MM.1S (cell line): Measurements from ENCODE around the gene OR10H5.
"Not testable (repeated sequence)": the region's sequence is repeated elsewhere in the genome, so short reads cannot be mapped to it uniquely, and the experiment has no call there.

Experiments
- DNase-seq: peaks from one replicate; pipeline ENCODE4 v3.0.0-alpha.2; 2015
- H2AFZ ChIP-seq: fragments of 300-600 bp; sonication (generic); 2 replicates; pipeline ENCODE4 v1.6.0; 2016; ENCODE audit warnings: antibody characterized with exemption, low read length
- H3F3A ChIP-seq: fragments of 300-600 bp; sonication (generic); 2 replicates; pipeline ENCODE4 v1.6.1; 2016; ENCODE audit warnings: mild to moderate bottlenecking, antibody characterized with exemption, low read length, moderate library complexity, mixed read lengths; ENCODE audit not compliant: insufficient read depth
- H3K27ac ChIP-seq: fragments of 300-600 bp; sonication (generic); 2 replicates; pipeline ENCODE4 v1.5.1; 2016; ENCODE audit warnings: mild to moderate bottlenecking, low read length
- H3K27me3 ChIP-seq: fragments of 300-600 bp; sonication (generic); replicated peaks from 2 replicates; pipeline ENCODE4 v1.6.0; 2016; ENCODE audit warnings: low read length; ENCODE audit not compliant: insufficient read depth
- H3K36me3 ChIP-seq: fragments of 300-600 bp; sonication (generic); replicated peaks from 2 replicates; pipeline ENCODE4 v1.6.1; 2016; ENCODE audit warnings: mild to moderate bottlenecking, low read length, mixed read lengths; ENCODE audit not compliant: insufficient read depth
- H3K4me1 ChIP-seq: fragments of 300-600 bp; sonication (generic); 2 replicates; pipeline ENCODE4 v1.6.1; 2016; ENCODE audit warnings: low read length, mixed read lengths
- H3K4me2 ChIP-seq: fragments of 300-600 bp; sonication (generic); 2 replicates; pipeline ENCODE4 v1.6.0; 2016; ENCODE audit warnings: low read depth, low read length
- H3K4me3 ChIP-seq: fragments of 300-600 bp; sonication (generic); 2 replicates; pipeline ENCODE4 v1.5.1; 2016; ENCODE audit warnings: low read length, mixed read lengths
- H3K79me2 ChIP-seq: fragments of 300-600 bp; sonication (generic); 2 replicates; pipeline ENCODE4 v1.6.1; 2016; ENCODE audit warnings: mixed run types, low read length, mixed read lengths
- H3K9ac ChIP-seq: fragments of 300-600 bp; sonication (generic); 2 replicates; pipeline ENCODE4 v1.6.1; 2016; ENCODE audit warnings: low read length, mixed read lengths
- H3K9me2 ChIP-seq: fragments of 300-600 bp; sonication (generic); replicated peaks from 2 replicates; pipeline ENCODE4 v1.6.1; 2016; ENCODE audit warnings: mild to moderate bottlenecking, low read length, mixed read lengths; ENCODE audit not compliant: insufficient read depth
- H3K9me3 ChIP-seq: fragments of 300-600 bp; sonication (generic); replicated peaks from 2 replicates; pipeline ENCODE4 v1.6.1; 2016; ENCODE audit warnings: mild to moderate bottlenecking, low read length, mixed read lengths; ENCODE audit not compliant: insufficient read depth
- H4K20me1 ChIP-seq: fragments of 300-600 bp; sonication (generic); 2 replicates; pipeline ENCODE4 v1.6.1; 2016; ENCODE audit warnings: mild to moderate bottlenecking, low read length, moderate library complexity, mixed read lengths; ENCODE audit not compliant: insufficient read depth
- EZH2 ChIP-seq: fragments of 300-600 bp; sonication (generic); optimal IDR thresholded peaks from 2 replicates; pipeline ENCODE3; 2017; ENCODE audit warnings: low read depth, mild to moderate bottlenecking, antibody characterized with exemption, low read length, mixed read lengths
- EZH2phosphoT487 ChIP-seq: fragments of 300-600 bp; sonication (generic); IDR thresholded peaks from 2 replicates; pipeline ENCODE4 v1.6.1; 2018; ENCODE audit warnings: antibody characterized with exemption, low read length
- TF ChIP-seq, protein P1 (sequence below): fragments of 300-600 bp; sonication (generic); IDR thresholded peaks from 2 replicates; pipeline ENCODE4 v1.5.1; 2016; ENCODE audit warnings: antibody characterized with exemption, low read length, mixed read lengths

OR10H5 gene

DNA sequence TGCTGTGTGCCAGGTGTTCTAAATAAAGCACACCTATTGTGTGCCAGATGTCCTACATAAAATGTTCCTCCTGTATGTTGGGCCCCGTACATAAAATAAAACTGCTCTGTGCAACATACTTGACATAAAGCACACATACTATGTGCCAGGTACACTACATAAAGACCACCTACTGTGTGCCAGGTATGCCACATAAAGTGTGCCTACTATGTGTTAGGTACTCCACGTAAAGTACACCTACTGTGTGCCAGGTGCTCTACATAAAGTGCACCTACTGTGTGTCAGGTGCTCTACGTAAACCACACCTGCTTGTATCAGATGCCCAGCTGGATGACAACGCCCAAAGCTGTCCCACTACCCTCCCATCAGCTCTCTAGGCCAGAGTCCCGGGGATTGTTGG, 5.8 kb upstream of the OR10H5 start:
- Histone ChIP-seq H3K9me2 (no peaks in the 10 kb centered on the region), H4K20me1 (no peaks in the 10 kb centered on the region), H3K4me2 (no peak overlapping the region), H3K4me3 (no peak overlapping the region), H3K79me2 (no peaks in the 10 kb centered on the region), H3F3A (no peaks in the 10 kb centered on the region), H3K27me3 (peaks cover 18% of the 10 kb centered on the region), H3K4me1 (no peaks in the 10 kb centered on the region), H3K9me3 (no peaks in the 10 kb centered on the region), H3K36me3 (no peaks in the 10 kb centered on the region), H3K27ac (no peak overlapping the region), H3K9ac (no peak overlapping the region), H2AFZ (no peak overlapping the region)
- no peak for DNase-seq
- TF ChIP-seq EZH2phosphoT487 (no peak), EZH2 (no peak)
- TF ChIP-seq, protein P1, sequence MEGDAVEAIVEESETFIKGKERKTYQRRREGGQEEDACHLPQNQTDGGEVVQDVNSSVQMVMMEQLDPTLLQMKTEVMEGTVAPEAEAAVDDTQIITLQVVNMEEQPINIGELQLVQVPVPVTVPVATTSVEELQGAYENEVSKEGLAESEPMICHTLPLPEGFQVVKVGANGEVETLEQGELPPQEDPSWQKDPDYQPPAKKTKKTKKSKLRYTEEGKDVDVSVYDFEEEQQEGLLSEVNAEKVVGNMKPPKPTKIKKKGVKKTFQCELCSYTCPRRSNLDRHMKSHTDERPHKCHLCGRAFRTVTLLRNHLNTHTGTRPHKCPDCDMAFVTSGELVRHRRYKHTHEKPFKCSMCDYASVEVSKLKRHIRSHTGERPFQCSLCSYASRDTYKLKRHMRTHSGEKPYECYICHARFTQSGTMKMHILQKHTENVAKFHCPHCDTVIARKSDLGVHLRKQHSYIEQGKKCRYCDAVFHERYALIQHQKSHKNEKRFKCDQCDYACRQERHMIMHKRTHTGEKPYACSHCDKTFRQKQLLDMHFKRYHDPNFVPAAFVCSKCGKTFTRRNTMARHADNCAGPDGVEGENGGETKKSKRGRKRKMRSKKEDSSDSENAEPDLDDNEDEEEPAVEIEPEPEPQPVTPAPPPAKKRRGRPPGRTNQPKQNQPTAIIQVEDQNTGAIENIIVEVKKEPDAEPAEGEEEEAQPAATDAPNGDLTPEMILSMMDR = no peak

DNA sequence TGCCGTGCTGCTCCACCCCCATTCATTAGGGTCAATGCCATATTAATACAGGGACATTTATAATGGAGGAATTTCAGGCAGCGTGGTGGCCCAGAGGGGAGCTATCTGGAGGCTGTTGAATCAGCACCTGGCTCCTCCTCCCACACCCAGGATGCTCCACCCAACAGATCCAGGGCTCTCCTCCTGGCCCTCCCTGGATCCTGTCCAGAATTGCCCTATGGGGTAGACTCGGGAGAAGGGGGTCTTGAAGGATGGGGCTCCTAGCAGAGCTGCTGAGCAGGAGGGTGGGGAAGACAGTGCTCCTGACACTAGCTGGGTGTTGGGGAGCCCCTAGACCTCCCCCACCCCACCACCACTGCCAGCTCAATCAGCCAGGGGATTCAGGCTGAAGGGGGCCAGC, 5.2 kb upstream of the OR10H5 start:
- H3K4me3 ChIP-seq = no peak overlapping the region
- H2AFZ ChIP-seq = no peak overlapping the region
- H3K27ac ChIP-seq = no peak overlapping the region
- H3K79me2 ChIP-seq = no peaks in the 10 kb centered on the region
- no peaks in the 10 kb centered on the region for H3K9me2 ChIP-seq
- no peak overlapping the region for H3K4me2 ChIP-seq
- no peaks in the 10 kb centered on the region for H3F3A ChIP-seq
- H3K27me3 ChIP-seq = peaks cover 23% of the 10 kb centered on the region
- H3K36me3 ChIP-seq = no peaks in the 10 kb centered on the region
- H3K9ac ChIP-seq = no peak overlapping the region
- TF ChIP-seq, protein P1 = no peak
- TF ChIP-seq EZH2 = no peak
- no peak for TF ChIP-seq EZH2phosphoT487
- no peaks in the 10 kb centered on the region for H4K20me1 ChIP-seq
- H3K9me3 ChIP-seq = no peaks in the 10 kb centered on the region
- no peak for DNase-seq
- no peaks in the 10 kb centered on the region for H3K4me1 ChIP-seq

DNA sequence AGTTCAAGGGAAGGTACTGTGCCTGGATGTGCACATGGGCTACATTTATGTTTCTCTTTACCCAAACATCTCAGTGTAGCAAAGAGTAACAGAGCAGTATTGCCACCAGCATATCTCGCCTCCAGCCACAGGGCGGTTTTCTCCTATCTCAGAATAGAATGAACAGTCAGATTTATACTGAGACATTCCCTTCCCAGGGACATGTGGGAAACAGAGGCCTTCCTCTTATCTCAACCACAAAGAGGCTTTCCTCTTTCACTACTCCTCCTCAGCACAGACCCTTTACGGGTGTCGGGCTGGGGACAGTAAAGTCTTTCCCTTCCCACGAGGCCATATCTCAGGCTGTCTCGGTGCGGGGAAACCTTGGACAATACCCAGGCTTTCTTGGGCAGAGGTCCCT, 4.6 kb upstream of the OR10H5 start:
- H3K79me2 ChIP-seq, H3K4me2 ChIP-seq, H2AFZ ChIP-seq, H3K4me3 ChIP-seq, DNase-seq, H3K36me3 ChIP-seq, H3F3A ChIP-seq, H3K4me1 ChIP-seq, H3K9ac ChIP-seq, H3K9me2 ChIP-seq, H4K20me1 ChIP-seq, H3K27ac ChIP-seq, H3K9me3 ChIP-seq: not testable (repeated sequence)
- peaks cover 23% of the 10 kb centered on the region for H3K27me3 ChIP-seq

DNA sequence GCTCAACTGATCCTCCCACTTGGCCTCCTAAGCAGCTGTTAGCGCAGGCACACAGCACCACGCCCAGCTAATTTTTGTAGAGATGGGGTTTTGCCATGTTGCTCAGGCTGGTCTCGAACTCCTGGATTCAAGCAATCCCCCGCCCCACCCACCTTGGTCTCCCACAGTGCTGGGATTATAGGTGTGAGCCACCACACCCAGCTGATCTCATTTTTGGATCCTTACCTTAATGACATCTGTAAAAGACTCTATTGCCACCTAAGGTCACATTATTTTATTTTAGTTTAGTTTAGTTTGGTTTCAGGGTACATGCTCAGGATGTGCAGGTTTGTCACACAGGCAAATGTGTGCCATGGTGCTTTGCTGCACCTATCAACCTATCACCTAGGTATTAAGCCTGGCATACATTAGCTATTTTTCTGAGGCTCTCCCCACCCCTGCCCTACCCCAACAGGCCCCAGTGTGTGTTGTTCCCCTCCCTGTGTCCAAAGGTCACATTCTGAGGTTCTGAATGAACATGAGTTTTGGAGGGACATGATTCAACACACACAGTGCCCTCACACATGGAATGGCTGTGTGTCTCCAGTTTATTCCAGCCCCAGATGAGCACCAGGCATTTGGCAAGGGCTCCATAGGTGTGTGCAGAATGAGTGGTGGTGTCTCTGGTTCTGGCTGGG, 1.3 kb downstream of the OR10H5 start:
- Histone ChIP-seq H3K27ac (no peak overlapping the region), H3K9me2 (no peaks in the 10 kb centered on the region), H3K79me2 (no peaks in the 10 kb centered on the region), H3K4me1 (no peaks in the 10 kb centered on the region), H3K9ac (no peak overlapping the region), H3K36me3 (no peaks in the 10 kb centered on the region), H3F3A (no peaks in the 10 kb centered on the region), H3K4me3 (no peak overlapping the region), H4K20me1 (no peaks in the 10 kb centered on the region), H3K27me3 (peaks cover 39% of the 10 kb centered on the region), H2AFZ (no peak overlapping the region), H3K9me3 (no peaks in the 10 kb centered on the region), H3K4me2 (no peak overlapping the region)
- TF ChIP-seq, protein P1 = no peak
- no peak for DNase-seq
